ENCODE data around the gene RPS15. TPM values are rescaled to one million over a fixed set of nuclear protein-coding genes. Genes with fewer than 3 reads are reported as not detected.

The RPS15 gene
- total and polyA plus RNA-seq, 2 of the 13 experiments (the other 11 are each of a cell fraction or from before 2014, with no cell fraction given): 695 to 1,411 TPM

DNA sequence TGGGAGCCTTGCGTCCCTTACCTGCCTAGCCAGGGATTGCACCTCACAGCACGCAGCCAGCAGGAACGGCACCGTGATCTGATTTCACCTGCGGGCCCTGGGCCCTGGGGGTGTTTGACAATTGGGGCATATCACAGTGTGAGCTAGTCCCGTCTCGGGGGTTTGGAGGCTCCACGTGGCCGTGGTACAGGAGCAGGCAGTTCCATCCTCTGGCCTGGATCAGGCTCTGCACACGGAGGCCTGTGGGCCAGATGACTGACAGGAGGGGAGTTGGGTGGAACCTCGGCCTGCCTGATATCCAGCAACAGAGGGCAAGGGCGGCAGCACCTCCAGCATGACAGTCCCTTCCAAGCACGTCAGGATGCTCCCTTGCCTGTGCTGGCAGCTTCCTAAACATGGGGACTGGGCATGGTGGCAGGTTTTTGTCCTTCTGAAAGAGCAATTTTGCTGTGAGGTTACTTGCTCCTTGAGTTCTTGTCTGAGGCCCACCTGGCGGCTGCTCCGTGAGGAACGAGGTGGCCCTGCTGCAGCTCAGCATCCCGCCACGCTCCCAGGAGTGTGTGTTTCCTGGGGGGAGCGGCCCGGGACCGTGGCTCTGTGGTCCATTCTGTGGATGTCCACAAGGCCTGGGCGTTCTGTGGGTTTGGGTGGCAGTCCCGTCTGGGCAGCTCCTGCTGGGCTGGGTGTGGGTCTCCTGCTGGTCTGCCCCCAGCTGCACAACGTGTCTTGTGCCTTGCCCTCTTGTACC is 6.3 kb upstream of the RPS15 start:
- Histone ChIP-seq H3K36me3 (replicated peaks in 1 of 2; ENCODE audit: control insufficient read depth in 1 of 2, insufficient read depth in 2 of 2, low read length in 2 of 2) (peaks cover 27 to 66% of the 10 kb centered on the region in 2 experiments), H3K79me2 (ENCODE audit: insufficient read depth, low read length) (peaks cover 4% of the 10 kb centered on the region), H3K27me3 (ENCODE audit: control insufficient read depth in 1 of 2, insufficient read depth in 2 of 2, low read length in 2 of 2) (no peaks in the 10 kb centered on the region), H2AFZ (ENCODE audit: low read length) (no peak overlapping the region), H3K9ac (ENCODE audit: insufficient read depth, low read depth, low read length) (no peak overlapping the region), H3K4me3 (replicated peaks in 1 of 3; ENCODE audit: insufficient read depth in 1 of 3, low read depth in 2 of 3, low read length in 3 of 3) (no peak overlapping the region), H4K20me1 (ENCODE audit: insufficient read depth, low read length) (peaks cover 4% of the 10 kb centered on the region), H3K9me3 (ENCODE audit: low read length) (no peaks in the 10 kb centered on the region), H3K4me1 (ENCODE audit: insufficient read depth, low read length) (no peaks in the 10 kb centered on the region), H3K4me2 (ENCODE audit: low read depth, low read length) (no peak overlapping the region), H3K27ac (ENCODE audit: extremely low read length, insufficient read depth, low read length) (no peak overlapping the region)
- no TSS peak for BruUV-seq (replicated peaks)
- FAIRE-seq (no peak), DNase-seq (ENCODE audit: low spot score) (no peak), ATAC-seq (no peak)
- in situ Hi-C loops (cut with HindIII; ENCODE audit: extremely low pct_ligation_motif_present, low pct_unique_long_range_greater_than_20kb): no loop called here
- peak; percentile 61 for TF ChIP-seq AGO2 (optimal IDR thresholded peaks at IDR 0.05; ENCODE audit: low read depth, low read length)
- TF ChIP-seq, protein P1, sequence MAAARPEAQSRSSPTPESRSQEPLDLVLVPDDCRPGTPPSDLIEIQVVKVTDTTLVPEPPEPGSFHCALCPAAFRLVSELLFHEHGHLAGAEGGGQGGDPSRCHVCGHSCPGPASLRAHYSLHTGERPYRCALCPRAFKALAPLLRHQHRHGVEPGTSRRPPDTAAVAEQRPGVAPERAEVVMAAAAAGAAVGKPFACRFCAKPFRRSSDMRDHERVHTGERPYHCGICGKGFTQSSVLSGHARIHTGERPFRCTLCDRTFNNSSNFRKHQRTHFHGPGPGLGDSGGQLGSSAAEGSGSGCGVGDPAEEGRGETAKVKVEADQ (CRISPR knock-in tag; IDR thresholded peaks at IDR 0.05; ENCODE audit: borderline replicate concordance): no peak
- no peak for TF ChIP-seq JUND (CRISPR knock-in tag; IDR thresholded peaks at IDR 0.05)
- TF ChIP-seq TRIM24 (CRISPR knock-in tag; IDR thresholded peaks at IDR 0.05): no peak
- TF ChIP-seq POLR2G (IDR thresholded peaks at IDR 0.05; ENCODE audit: low read depth, low read length): 0 out of 2 replicates have a peak, but pooled peaks have one; percentile 24
- TF ChIP-seq, protein P2, sequence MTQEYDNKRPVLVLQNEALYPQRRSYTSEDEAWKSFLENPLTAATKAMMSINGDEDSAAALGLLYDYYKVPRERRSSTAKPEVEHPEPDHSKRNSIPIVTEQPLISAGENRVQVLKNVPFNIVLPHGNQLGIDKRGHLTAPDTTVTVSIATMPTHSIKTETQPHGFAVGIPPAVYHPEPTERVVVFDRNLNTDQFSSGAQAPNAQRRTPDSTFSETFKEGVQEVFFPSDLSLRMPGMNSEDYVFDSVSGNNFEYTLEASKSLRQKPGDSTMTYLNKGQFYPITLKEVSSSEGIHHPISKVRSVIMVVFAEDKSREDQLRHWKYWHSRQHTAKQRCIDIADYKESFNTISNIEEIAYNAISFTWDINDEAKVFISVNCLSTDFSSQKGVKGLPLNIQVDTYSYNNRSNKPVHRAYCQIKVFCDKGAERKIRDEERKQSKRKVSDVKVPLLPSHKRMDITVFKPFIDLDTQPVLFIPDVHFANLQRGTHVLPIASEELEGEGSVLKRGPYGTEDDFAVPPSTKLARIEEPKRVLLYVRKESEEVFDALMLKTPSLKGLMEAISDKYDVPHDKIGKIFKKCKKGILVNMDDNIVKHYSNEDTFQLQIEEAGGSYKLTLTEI (CRISPR knock-in tag; conservative IDR thresholded peaks at IDR 0.05): no peak
- TF ChIP-seq ZNF317 (CRISPR knock-in tag; IDR thresholded peaks at IDR 0.05): no peak
- TF ChIP-seq NBN (conservative IDR thresholded peaks at IDR 0.05): no peak
- no peak for TF ChIP-seq CBFB (CRISPR knock-in tag; IDR thresholded peaks at IDR 0.05)
- TF ChIP-seq ZNF83 (CRISPR knock-in tag; IDR thresholded peaks at IDR 0.05; ENCODE audit: borderline replicate concordance): no peak
- 93% methylated on average over 8 of the region's 24 CpGs for WGBS (ENCODE audit: low lambda C conversion rate)
- intact Hi-C loops (cut with micrococcal nuclease; ENCODE audit: unreplicated experiment): no loop called here
- POLR2A ChIA-PET: no interaction called here
- CTCF ChIA-PET (ENCODE audit: low intra/inter-chr PET ratio, low total read pairs): no interaction called here
